WERI-Rb-1 (cell line): Measurements from ENCODE around the gene KIRREL3.

ENCODE experiments used
- DNase-seq: peaks from one replicate; pipeline ENCODE4 v3.0.0-alpha.2; 2020
- H3K27ac ChIP-seq: fragments of 250-450 bp; sonication (Bioruptor Pico); 2 replicates; pipeline ENCODE4 v1.5.1; 2020; ENCODE audit warnings: mild to moderate bottlenecking, moderate library complexity
- H3K27me3 ChIP-seq: fragments of 250-450 bp; sonication (Bioruptor Pico); 2 replicates; pipeline ENCODE4 v1.5.1; 2021; ENCODE audit warnings: mild to moderate bottlenecking, low read depth, moderate library complexity; ENCODE audit not compliant: insufficient read depth, severe bottlenecking
- H3K36me3 ChIP-seq: fragments of 250-450 bp; sonication (Bioruptor Pico); 2 replicates; pipeline ENCODE4 v1.5.1; 2020; ENCODE audit warnings: mild to moderate bottlenecking, moderate library complexity
- H3K4me3 ChIP-seq: 2 replicates; pipeline ENCODE4 v1.5.1; 2011; ENCODE audit warnings: low read depth, mild to moderate bottlenecking, control low read depth, low read length
- H3K9me3 ChIP-seq: fragments of 250-450 bp; sonication (Bioruptor Pico); 2 replicates; pipeline ENCODE4 v1.5.1; 2021; ENCODE audit warnings: mild to moderate bottlenecking, moderate library complexity; ENCODE audit not compliant: severe bottlenecking
- TF ChIP-seq, protein P1 (sequence below): IDR thresholded peaks from 2 replicates; pipeline ENCODE4 v1.5.1; 2011; ENCODE audit warnings: low read depth, mild to moderate bottlenecking, control low read depth, inconsistent platforms, low read length

The KIRREL3 gene

DNA sequence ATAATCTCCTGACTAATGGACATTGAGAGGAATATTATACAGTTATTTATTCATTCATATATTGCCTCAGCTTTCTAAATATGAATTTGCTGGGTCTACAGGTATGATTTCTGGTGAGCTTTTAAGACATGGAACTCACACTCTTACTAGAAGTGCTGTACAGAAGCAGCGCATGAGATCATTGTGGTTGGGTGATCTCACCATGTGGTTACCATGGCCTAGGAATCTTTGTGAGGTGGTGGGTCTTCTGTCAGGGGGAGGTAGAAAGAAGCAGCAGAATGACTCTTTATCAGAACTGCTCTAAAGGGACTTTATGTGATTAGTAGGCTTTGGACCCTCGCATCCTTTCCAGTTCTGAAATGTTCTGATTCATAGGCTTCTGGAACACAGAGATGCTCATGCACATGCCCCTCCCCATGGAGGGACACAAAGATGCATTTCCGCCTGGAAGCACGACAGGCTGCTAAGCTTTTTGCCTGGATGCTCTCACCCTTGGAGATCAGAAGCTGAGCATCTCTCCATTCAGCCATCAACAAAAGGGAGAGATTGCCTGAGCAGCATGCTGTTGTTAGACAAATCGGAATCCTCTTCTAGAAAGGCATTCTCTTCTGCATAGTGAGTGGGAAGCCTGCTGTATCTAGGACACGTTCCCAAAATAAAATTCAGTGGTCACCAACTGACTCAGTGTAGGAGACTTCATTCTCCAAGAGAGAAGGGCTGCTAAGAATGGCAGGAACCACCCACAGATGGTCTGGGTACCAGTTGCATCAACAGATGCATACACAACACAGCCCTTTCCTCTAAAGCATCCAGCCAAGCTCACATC is 51.3 kb downstream of the KIRREL3 start:
- Histone ChIP-seq H3K27ac (no peak overlapping the region), H3K27me3 (no peaks in the 10 kb centered on the region), H3K36me3 (no peaks in the 10 kb centered on the region), H3K4me3 (no peak overlapping the region), H3K9me3 (peaks cover 3% of the 10 kb centered on the region)
- DNase-seq = no peak
- TF ChIP-seq, protein P1, sequence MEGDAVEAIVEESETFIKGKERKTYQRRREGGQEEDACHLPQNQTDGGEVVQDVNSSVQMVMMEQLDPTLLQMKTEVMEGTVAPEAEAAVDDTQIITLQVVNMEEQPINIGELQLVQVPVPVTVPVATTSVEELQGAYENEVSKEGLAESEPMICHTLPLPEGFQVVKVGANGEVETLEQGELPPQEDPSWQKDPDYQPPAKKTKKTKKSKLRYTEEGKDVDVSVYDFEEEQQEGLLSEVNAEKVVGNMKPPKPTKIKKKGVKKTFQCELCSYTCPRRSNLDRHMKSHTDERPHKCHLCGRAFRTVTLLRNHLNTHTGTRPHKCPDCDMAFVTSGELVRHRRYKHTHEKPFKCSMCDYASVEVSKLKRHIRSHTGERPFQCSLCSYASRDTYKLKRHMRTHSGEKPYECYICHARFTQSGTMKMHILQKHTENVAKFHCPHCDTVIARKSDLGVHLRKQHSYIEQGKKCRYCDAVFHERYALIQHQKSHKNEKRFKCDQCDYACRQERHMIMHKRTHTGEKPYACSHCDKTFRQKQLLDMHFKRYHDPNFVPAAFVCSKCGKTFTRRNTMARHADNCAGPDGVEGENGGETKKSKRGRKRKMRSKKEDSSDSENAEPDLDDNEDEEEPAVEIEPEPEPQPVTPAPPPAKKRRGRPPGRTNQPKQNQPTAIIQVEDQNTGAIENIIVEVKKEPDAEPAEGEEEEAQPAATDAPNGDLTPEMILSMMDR = no peak

DNA sequence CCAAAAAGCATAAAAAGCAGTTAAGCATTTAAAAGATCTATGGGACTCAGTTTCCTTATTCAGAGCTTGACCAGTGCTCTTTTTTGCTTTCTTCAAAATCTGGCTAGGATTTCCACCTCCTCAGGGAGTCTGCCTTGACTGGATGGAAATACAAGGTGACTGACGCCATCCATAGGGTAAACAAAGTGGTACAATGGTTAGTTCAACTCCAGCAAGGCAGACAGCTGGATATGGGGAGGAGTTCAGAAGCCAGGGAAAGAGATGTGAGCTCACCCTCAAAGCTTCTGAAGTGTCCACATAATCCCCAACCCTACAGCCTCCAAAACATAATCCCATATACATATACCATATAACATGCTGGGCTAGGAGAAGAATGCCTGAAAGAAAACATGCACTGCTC is 52.0 kb downstream of the KIRREL3 start:
- H3K4me3 ChIP-seq = no peak overlapping the region
- H3K9me3 ChIP-seq = peaks cover 3% of the 10 kb centered on the region
- H3K36me3 ChIP-seq = no peaks in the 10 kb centered on the region
- H3K27ac ChIP-seq = no peak overlapping the region
- no peaks in the 10 kb centered on the region for H3K27me3 ChIP-seq
- DNase-seq = no peak
- TF ChIP-seq, protein P1 = no peak

DNA sequence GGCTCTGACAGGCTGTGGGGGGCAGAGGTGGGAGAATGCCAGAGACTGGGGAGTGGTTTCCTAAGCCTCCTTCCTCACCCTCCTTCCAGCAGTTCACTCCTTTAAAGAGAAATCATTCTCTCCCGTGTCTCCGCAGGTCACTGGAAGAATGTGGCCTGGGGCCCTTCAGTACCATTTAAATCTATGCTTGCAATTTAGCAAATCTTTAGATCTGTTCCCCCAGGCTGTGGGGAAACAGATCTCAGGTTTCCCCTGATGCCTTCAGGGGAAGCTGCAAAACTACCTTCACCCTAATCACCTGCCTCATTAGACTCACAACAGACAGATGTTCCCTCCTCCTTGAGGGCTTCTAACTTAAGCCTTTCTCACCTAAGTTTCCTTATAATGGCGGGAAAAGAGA is 55.3 kb downstream of the KIRREL3 start:
- TF ChIP-seq, protein P1 = no peak
- Histone ChIP-seq H3K36me3 (no peaks in the 10 kb centered on the region), H3K27me3 (no peaks in the 10 kb centered on the region), H3K4me3 (no peak overlapping the region), H3K27ac (no peak overlapping the region), H3K9me3 (no peaks in the 10 kb centered on the region)
- no peak for DNase-seq

DNA sequence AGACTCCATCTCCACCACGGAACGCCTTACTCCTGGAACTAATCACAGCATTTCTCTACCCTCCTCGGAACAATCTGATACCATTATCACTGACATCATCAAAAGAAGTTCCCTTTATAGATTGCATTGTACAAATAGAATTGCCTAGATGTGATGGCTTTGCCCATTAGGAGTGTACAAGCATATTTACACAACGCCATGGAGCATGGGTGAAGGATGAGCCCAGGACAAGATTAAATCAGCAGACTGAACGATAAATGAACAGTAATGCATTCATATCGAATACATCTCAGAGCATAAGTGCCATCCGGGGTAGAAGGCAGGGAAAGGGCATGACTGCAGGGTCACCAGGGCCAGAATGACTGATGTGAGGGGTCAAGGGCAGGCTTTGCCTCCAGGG is 57.3 kb downstream of the KIRREL3 start:
- no peaks in the 10 kb centered on the region for H3K36me3 ChIP-seq
- no peak overlapping the region for H3K27ac ChIP-seq
- H3K9me3 ChIP-seq = no peaks in the 10 kb centered on the region
- TF ChIP-seq, protein P1 = no peak
- H3K4me3 ChIP-seq = no peak overlapping the region
- DNase-seq = no peak
- no peaks in the 10 kb centered on the region for H3K27me3 ChIP-seq

DNA sequence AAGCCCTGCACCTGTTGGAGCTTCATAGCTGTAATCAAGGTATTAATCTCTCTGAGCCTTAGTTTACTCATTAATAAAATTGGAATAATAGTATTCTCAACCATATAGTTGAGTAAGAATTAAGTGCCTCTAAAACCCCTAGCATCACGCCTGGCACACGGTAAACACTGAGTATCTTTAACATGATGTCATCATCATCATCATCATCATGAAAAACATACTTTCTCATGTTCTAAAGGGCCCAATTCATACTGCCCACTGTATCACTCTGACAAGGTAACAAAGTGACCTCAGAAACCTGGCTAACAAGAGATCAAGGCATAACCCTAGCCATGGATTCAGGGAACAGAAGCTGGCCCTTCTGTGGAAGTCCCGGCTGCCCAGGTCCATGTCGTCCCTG is 58.4 kb downstream of the KIRREL3 start:
- H3K27ac ChIP-seq = no peak overlapping the region
- TF ChIP-seq, protein P1 = no peak
- DNase-seq = no peak
- no peak overlapping the region for H3K4me3 ChIP-seq
- H3K36me3 ChIP-seq = no peaks in the 10 kb centered on the region
- H3K27me3 ChIP-seq = no peaks in the 10 kb centered on the region
- no peaks in the 10 kb centered on the region for H3K9me3 ChIP-seq

DNA sequence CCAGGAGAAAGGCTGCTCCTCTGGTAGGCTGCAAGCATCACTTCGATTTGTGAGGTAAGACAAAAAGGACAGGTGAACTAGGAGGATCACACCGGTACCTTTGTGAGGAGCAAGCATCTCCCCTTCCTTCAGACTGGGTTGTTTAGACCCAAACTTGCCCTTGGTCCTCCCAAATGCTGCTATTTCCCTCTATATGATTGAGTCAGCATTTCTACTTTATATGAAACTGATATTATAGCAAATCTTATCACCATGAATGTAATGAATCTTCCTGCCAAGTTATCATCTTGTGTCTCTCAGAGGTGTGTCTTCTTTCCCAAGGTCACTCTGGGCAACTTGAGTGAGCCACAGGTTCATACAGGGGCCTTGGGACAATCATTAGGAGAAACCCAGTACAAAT is 61.0 kb downstream of the KIRREL3 start:
- TF ChIP-seq, protein P1 = no peak
- H3K4me3 ChIP-seq = no peak overlapping the region
- H3K27me3 ChIP-seq = no peaks in the 10 kb centered on the region
- no peaks in the 10 kb centered on the region for H3K9me3 ChIP-seq
- no peak overlapping the region for H3K27ac ChIP-seq
- no peak for DNase-seq
- H3K36me3 ChIP-seq = no peaks in the 10 kb centered on the region
